ENCODE data around the gene IRS1. TPM values are rescaled to one million over a fixed set of nuclear protein-coding genes. Genes with fewer than 3 reads are reported as not detected.

IRS1 gene
- total and polyA plus RNA-seq, 4 donors, result 3.1 to 36.7 (median 7.9) TPM

- Histone ChIP-seq H3K4me1 (ENCODE audit: control insufficient read depth in 5 of 5, insufficient read depth in 5 of 5, low read length in 5 of 5) (peaks cover 5 to 17% (median 10%) of the 10 kb centered on the region in 5 donors), H3K4me3 (no peak overlapping the region), H3K27me3 (ENCODE audit: control insufficient read depth in 3 of 3, insufficient read depth in 3 of 3, low read length in 2 of 3) (no peaks in the 10 kb centered on the region), H3K9ac (ENCODE audit: insufficient read depth in 1 of 2, low read length in 2 of 2) (peak overlapping the region in 1 of 2 donors; percentile 7), H3K36me3 (ENCODE audit: control insufficient read depth in 4 of 4, insufficient read depth in 4 of 4, low read length in 4 of 4) (peaks cover 0 to 26% (median 8%) of the 10 kb centered on the region in 4 donors), H3K9me3 (ENCODE audit: control insufficient read depth in 4 of 4, insufficient read depth in 3 of 4, low read length in 3 of 4) (no peaks in the 10 kb centered on the region), H3K27ac (ENCODE audit: low read depth in 1 of 2, low read length in 1 of 2) (peak overlapping the region in 1 of 2 donors; percentile 57)
- ATAC-seq (ENCODE audit: insufficient read depth, low FRiP score) (peak; percentile 44), DNase-seq (peak; percentile 28 to 82 (median 67))
- TF ChIP-seq CTCF (IDR thresholded peaks at IDR 0.05; ENCODE audit: control extremely low read depth, extremely low read depth), result no peak
- WGBS, 2 donors, result 60 to 72% methylated on average over 6 of the region's 6 CpGs
Measured at GRCh38 chr2:226733189-226733858, 66.3 kb downstream of the IRS1 start.

DNA sequence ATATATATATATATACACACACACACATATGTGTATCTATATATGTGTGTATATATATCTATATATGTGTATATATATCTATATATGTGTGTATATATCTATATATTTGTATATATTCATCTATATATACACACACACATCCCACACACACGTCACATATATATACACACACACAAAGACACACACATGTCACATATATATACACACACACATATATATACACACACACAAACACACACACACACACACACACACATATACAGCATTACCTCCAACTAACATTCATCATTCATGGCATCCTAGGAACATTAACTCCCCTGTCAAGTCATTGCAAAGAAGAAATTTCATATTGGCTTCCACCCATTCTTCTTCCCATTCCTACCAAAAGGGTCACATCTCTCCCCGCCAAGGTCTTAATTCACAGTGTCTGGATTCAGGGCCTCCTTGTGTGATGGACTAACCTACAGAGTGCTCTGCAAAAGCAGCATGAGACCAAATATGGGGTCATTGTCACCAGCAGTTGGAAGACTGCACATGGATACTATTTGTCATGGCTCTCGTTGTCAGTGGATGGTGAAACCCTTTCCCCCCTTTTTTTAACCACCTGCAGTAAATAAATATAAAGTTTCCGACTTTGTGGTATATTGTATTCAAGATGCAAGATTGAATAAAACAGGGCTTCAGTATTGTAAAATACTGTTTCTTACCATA is 67.0 kb downstream of the IRS1 start:
- Histone ChIP-seq H3K27ac (ENCODE audit: low read depth in 1 of 2, low read length in 1 of 2) (no peak overlapping the region), H3K9ac (ENCODE audit: insufficient read depth in 1 of 2, low read length in 2 of 2) (no peak overlapping the region), H3K27me3 (ENCODE audit: control insufficient read depth in 3 of 3, insufficient read depth in 3 of 3, low read length in 2 of 3) (no peaks in the 10 kb centered on the region), H3K4me3 (no peak overlapping the region), H3K9me3 (ENCODE audit: control insufficient read depth in 4 of 4, insufficient read depth in 3 of 4, low read length in 3 of 4) (no peaks in the 10 kb centered on the region), H3K4me1 (ENCODE audit: control insufficient read depth in 5 of 5, insufficient read depth in 5 of 5, low read length in 5 of 5) (peaks cover 1 to 17% (median 7%) of the 10 kb centered on the region in 5 donors), H3K36me3 (ENCODE audit: control insufficient read depth in 4 of 4, insufficient read depth in 4 of 4, low read length in 4 of 4) (peaks cover 0 to 22% (median 6%) of the 10 kb centered on the region in 4 donors)
- WGBS, 2 donors, result 90 to 93% methylated on average over 4 of the region's 4 CpGs
- ATAC-seq (ENCODE audit: insufficient read depth, low FRiP score), result no peak
- TF ChIP-seq CTCF (IDR thresholded peaks at IDR 0.05; ENCODE audit: control extremely low read depth, extremely low read depth), result no peak
- no peak for DNase-seq

DNA sequence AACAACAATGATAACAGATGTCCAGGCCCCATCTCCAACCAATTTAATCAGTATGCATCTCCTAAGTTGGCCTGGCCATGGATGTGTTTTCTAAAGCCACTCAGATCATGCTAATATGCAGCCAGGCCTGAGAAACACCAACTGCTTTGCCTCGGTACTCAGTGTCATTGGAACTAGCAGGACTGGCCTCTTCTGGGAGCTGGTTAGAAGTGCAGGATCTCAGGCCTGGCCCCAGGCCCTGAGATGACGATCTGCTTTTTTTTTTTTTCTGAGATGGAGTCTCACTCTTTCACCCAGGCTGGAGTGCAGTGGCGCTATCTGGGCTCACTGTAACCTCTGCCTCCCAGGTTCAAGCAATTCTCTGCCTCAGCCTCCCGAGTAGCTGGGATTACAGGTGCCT is 69.1 kb downstream of the IRS1 start:
- Histone ChIP-seq H3K4me3 (no peak overlapping the region), H3K9me3 (ENCODE audit: control insufficient read depth in 4 of 4, insufficient read depth in 3 of 4, low read length in 3 of 4) (no peaks in the 10 kb centered on the region), H3K27ac (ENCODE audit: low read depth in 1 of 2, low read length in 1 of 2) (no peak overlapping the region), H3K9ac (ENCODE audit: insufficient read depth in 1 of 2, low read length in 2 of 2) (no peak overlapping the region), H3K4me1 (ENCODE audit: control insufficient read depth in 5 of 5, insufficient read depth in 5 of 5, low read length in 5 of 5) (peaks cover 5 to 30% (median 11%) of the 10 kb centered on the region in 5 donors), H3K36me3 (ENCODE audit: control insufficient read depth in 4 of 4, insufficient read depth in 4 of 4, low read length in 4 of 4) (peaks cover 0 to 15% (median 2%) of the 10 kb centered on the region in 4 donors), H3K27me3 (ENCODE audit: control insufficient read depth in 3 of 3, insufficient read depth in 3 of 3, low read length in 2 of 3) (no peaks in the 10 kb centered on the region)
- 79 to 83% methylated on average over 4 of the region's 4 CpGs for WGBS, 2 donors
- TF ChIP-seq CTCF (IDR thresholded peaks at IDR 0.05; ENCODE audit: control extremely low read depth, extremely low read depth), result no peak
- DNase-seq, result peak; percentile 44 to 74 (median 71)
- no peak for ATAC-seq (ENCODE audit: insufficient read depth, low FRiP score)

Data from lung (tissue), 12 donors.